Psoas muscle (tissue), 8 donors: ENCODE data around the gene CILP. TPM values are rescaled to one million over a fixed set of nuclear protein-coding genes. Genes with fewer than 3 reads are reported as not detected.

Experiments
- ATAC-seq, 4 donors: fragments of 200-7000 bp; cut with Tn5 transposase; one replicate each; pipeline ENCODE4 v1.9.1; 2020; ENCODE audit warnings: moderate library complexity in 3 of 4, mild to moderate bottlenecking in 2 of 4
- DNase-seq, 2 donors: peaks; one replicate each; pipeline ENCODE4 v3.0.0-alpha.2; 2020
- H3K27ac ChIP-seq: fragments of 200-600 bp; one replicate; pipeline ENCODE4 v1.8.0; 2022
- H3K27me3 ChIP-seq, 3 donors: fragments of 200-600 bp in 1 of 3; one replicate each; pipeline versions ENCODE4 v1.6.1 to v1.8.0; 2013 to 2022; ENCODE audit warnings: low read length in 2 of 3, mild to moderate bottlenecking in 2 of 3, moderate library complexity in 1 of 3; ENCODE audit not compliant: insufficient read depth in 3 of 3
- H3K36me3 ChIP-seq, 2 donors: fragments of 200-600 bp in 1 of 2; one replicate each; pipeline versions ENCODE4 v1.6.1 to v1.8.0; 2013 to 2022; ENCODE audit warnings: low read depth in 1 of 2, mild to moderate bottlenecking in 1 of 2, moderate library complexity in 1 of 2; ENCODE audit not compliant: insufficient read depth in 1 of 2
- H3K4me1 ChIP-seq: fragments of 200-600 bp; one replicate; pipeline ENCODE4 v1.8.0; 2022
- H3K4me3 ChIP-seq: fragments of 200-600 bp; one replicate; pipeline ENCODE4 v1.8.0; 2022; ENCODE audit warnings: mild to moderate bottlenecking
- H3K9me3 ChIP-seq: fragments of 200-600 bp; one replicate; pipeline ENCODE4 v1.8.0; 2022
- WGBS, 3 donors: extraction: QIAGEN DNeasy Blood & Tissue Kit; methylation state at CpG; one replicate each; pipeline versions ENCODE4 v1.1.6 to v1.1.7; 2013; 5-methylcytosine and 5-hydroxymethylcytosine counted together
- intact Hi-C, 2 donors: fragments of 100-400 bp; cut with DNase I; formaldehyde crosslinking; loops; one replicate each; pipeline versions ENCODE4 v1.11.0 to v1.14.2; 2022
- polyA plus RNA-seq, 3 donors: library from polyadenylated mRNA; stranded (reverse); fragments of 200-250 nt; gene quantifications; one replicate each; pipeline ENCODE4 v1.2.3, GENCODE V29; 2013
- total RNA-seq, 4 donors: library from RNA; stranded (reverse); fragmentation: NEBNext Ultra II Directional in 2 of 4; extraction: Animal tissue kit (Norgen Biotek cat#: 25700) in 2 of 4; gene quantifications; one replicate each; pipeline versions ENCODE4 v1.2.1 to v1.2.4, GENCODE V29; 2021 to 2023
- TF ChIP-seq, protein P1 (sequence below): fragments of 200-600 bp; IDR thresholded peaks from one replicate; pipeline ENCODE4 v1.8.0; 2022; ENCODE audit warnings: antibody characterized with exemption
- donor health status: healthy with polysubstance abuse.
- donor health status: DM: no; HTN: no; CAD: no; lungs with moderate emphysema.
- donor health status: Bipolar disorder and iron deficiency.
- donor health status: healthy.
- donor health status: DM: yes; HTN: yes; CAD: no.
- donor health status: DM: no; HTN: no; CAD: no.
- donor health status: DM: no; HTN: no; CAD: no.
- donor health status: DM: yes; HTN: yes; CAD: no.

CILP gene
- total and polyA plus RNA-seq, 7 donors, result 3.9 to 31.7 (median 7.3) TPM

DNA sequence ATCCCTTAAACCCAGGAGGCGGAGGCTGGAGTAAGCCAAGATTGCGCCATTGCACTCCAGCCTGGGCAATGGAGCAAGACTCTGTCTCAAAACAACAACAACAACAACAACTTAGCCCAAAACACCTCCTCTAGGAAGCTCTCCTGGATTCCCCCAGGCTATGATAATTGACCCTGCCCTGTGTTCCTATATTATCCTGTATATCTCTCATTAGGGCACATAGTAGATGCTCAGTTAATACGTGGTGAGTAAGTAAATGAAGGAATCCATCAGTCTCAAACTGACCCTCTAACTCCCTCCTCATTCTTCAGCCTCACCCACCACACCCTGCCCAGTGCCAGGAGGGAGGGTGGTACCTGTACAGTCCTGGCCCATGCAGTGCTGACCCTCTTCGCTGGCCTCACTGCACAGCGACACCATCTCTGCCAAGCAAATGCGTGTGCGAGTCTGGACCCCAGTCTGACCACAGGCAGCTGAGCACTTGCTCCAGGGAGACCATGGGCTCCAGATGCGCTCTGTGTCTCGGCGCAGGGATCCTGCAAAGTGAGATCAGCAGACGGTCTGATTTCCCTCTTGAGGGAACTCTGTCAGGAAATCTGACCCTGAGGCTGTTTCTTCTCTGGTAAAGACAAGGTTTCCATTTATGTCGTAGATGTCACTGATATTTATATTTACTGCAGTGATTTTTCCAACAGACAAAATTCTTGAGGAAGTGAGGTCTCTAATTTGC is 6.2 kb downstream of the CILP start:
- intact Hi-C loops, result no loop called here
- 86 to 87% (median 86%) methylated on average over 12 of the region's 12 CpGs for WGBS, 3 donors

DNA sequence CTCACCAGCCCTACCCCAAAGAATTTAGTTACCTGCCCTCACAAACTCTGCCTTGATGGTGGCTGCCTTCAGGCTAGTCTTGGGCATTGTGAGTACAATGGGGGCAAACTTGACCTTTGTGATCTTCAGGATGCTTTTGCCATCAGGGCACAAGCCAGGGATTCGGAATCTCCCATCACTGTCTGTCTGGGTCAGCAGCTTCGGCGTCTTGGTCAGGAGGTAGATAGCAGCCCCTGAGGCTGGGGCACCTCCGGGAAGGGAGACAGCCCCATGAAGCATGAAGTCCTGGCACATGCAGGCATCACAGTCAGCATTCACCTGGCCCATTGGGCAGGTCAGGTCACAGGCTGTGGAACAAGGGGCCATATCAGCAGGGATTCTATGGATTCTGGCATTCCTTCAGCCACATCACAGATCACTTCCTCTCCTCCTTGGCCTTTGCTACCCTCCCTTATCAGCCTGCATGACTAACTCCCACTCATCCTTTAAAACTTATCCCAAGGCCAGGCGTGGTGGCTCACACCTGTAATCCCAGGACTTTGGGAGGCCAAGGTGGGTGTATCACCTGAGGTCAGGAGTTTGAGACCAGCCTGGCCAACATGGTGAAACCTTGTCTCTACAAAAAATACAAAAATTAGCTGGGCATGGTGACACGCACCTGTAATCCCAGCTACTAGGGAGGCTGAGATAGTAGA is 6.9 kb downstream of the CILP start:
- no peak for ATAC-seq
- DNase-seq, result no peak
- WGBS, 3 donors, result 95 to 96% (median 96%) methylated on average over 6 of the region's 6 CpGs
- Histone ChIP-seq H3K4me3 (no peak overlapping the region), H3K36me3 (no peaks in the 10 kb centered on the region), H3K9me3 (no peaks in the 10 kb centered on the region), H3K27ac (no peak overlapping the region), H3K4me1 (no peaks in the 10 kb centered on the region), H3K27me3 (no peaks in the 10 kb centered on the region)
- intact Hi-C loops, result no loop called here
- TF ChIP-seq, protein P1, sequence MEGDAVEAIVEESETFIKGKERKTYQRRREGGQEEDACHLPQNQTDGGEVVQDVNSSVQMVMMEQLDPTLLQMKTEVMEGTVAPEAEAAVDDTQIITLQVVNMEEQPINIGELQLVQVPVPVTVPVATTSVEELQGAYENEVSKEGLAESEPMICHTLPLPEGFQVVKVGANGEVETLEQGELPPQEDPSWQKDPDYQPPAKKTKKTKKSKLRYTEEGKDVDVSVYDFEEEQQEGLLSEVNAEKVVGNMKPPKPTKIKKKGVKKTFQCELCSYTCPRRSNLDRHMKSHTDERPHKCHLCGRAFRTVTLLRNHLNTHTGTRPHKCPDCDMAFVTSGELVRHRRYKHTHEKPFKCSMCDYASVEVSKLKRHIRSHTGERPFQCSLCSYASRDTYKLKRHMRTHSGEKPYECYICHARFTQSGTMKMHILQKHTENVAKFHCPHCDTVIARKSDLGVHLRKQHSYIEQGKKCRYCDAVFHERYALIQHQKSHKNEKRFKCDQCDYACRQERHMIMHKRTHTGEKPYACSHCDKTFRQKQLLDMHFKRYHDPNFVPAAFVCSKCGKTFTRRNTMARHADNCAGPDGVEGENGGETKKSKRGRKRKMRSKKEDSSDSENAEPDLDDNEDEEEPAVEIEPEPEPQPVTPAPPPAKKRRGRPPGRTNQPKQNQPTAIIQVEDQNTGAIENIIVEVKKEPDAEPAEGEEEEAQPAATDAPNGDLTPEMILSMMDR, result no peak

More for the DNA sequence above, 6.2 kb downstream of the CILP start:
- Histone ChIP-seq H3K4me1 (no peaks in the 10 kb centered on the region), H3K9me3 (no peaks in the 10 kb centered on the region), H3K27ac (no peak overlapping the region), H3K27me3 (no peaks in the 10 kb centered on the region), H3K4me3 (no peak overlapping the region), H3K36me3 (no peaks in the 10 kb centered on the region)
- TF ChIP-seq, protein P1, result no peak
- DNase-seq, result no peak
- no peak for ATAC-seq

DNA sequence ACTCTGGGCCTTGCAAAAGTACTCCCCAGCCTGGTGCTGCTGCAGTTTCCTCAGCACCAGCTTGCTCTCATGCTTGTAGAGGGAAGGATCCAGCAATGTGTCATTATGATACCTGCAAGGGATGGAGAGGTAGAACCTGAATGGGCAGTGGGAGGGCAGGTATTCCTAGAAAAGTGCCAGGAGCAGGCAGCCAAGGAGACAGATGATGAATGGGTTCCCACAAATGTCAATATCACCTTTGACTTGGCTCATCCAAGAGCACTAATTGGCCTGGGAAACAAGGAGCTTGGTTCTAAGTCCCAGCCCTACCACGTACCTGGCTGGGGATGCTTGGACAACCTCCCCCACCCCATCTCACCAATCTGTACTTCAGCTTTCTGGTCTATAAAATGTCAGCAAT is 9.4 kb downstream of the CILP start:
- no peak overlapping the region for H3K4me3 ChIP-seq
- no peak for ATAC-seq
- no peaks in the 10 kb centered on the region for H3K27me3 ChIP-seq
- no peak for DNase-seq
- no peaks in the 10 kb centered on the region for H3K4me1 ChIP-seq
- H3K27ac ChIP-seq, result no peak overlapping the region
- H3K9me3 ChIP-seq, result no peaks in the 10 kb centered on the region
- TF ChIP-seq, protein P1, result no peak
- 85 to 90% (median 88%) methylated on average over 1 of the region's 1 CpG for WGBS, 3 donors
- no peaks in the 10 kb centered on the region for H3K36me3 ChIP-seq
- intact Hi-C loops, result no loop called here

- Histone ChIP-seq H3K27me3 (no peaks in the 10 kb centered on the region), H3K9me3 (no peaks in the 10 kb centered on the region), H3K4me1 (no peaks in the 10 kb centered on the region), H3K27ac (no peak overlapping the region), H3K36me3 (no peaks in the 10 kb centered on the region), H3K4me3 (no peak overlapping the region)
- ATAC-seq, result no peak
- DNase-seq, result no peak
- intact Hi-C loops, result loop anchor here in 1 of 2 donors (10.0 kb wide), 1 partner anchor 186 kb away; no protein-coding TSS in a partner anchor
- WGBS, 3 donors, result 95 to 96% (median 96%) methylated on average over 12 of the region's 12 CpGs
- TF ChIP-seq, protein P1, result no peak
These were observed 12.7 kb downstream of the CILP start for GRCh38 chr15:65198571-65198970.
